HG03045 (cell line): ENCODE results near the gene PAIP1.
"Not testable (repeated sequence)": the region's sequence is repeated elsewhere in the genome, so short reads cannot be mapped to it uniquely, and the experiment has no call there.

Experiments used
- ATAC-seq: cut with Tn5 transposase; IDR thresholded peaks from one replicate; pipeline ENCODE4 v1.9.1; 2021; ENCODE audit warnings: mild to moderate bottlenecking, moderate library complexity; ENCODE audit not compliant: unreplicated experiment

The PAIP1 gene

DNA sequence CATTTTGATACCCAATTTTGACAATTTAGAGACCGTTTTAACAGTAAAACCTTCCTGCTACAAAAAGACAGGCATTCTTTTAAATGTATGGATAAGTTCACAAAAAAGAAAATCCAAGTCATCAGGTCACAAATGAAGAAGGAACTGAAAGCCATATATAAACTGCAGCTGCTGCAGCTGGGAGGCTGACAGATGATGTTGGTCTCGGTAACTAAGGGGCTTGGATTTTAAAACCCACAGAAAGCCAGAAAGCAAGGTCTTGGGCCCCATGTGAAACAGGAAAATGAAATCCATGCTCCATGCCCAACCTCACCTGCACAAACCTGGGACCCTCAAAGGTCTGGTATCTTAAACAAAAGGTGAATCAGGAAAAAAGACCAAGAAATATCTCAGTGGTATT lies 26.2 kb downstream of the PAIP1 start:
- no peak for ATAC-seq

DNA sequence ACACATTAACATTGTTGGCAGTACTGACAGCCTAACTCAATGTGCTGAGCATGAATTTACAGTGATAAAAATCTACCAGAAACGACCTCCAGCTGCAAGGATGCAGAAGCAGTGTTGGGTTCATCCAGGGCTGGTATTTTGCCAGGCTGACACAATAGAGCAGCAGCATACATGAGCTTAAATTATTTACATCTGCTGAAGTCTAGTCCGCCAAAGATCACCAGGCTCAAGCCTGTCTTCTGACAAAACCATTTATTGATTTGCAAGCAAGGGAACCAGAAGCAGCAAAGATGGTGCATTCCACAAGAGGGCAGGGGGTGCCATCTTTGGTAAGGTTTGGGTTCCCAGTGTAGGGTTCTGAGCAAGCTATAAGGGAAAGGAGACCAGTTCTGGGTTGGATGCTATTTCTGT lies 33.2 kb downstream of the PAIP1 start:
- ATAC-seq = no peak

DNA sequence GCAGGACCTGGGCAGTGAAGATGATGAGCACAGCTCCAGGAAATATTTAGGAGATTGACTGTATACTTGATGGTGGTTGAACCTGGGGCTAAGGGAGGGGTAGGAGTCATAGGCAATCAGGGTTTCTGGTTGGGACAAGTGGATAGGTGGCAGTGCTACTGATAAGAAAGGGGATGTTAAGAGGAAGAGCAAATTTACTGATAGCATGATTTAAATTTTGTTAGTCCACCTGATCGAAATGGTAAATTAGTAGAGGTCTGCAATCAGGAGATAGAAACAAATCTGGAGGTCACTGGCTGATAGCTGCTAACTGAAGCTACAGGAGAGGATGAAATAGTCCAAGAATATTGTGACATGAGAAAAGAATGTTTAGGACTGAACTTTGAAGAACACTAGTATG lies 36.3 kb downstream of the PAIP1 start:
- ATAC-seq = no peak

DNA sequence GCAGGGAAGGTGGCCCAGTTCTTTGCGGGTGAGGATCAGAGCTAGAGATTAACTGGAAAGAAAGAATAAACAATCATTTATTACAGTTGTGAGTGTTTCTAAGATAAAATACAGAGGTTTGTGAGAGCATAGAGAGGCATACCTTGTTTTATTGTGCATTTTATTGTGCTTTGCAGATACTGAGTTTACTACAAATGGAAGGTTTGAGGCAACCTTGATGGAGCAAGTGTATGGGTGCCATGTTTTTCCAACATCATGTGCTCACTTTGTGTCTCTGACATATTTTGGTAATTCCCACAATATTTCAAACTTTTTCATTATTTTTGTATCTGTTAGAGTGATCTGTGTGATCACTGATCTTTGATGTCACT lies 41.2 kb downstream of the PAIP1 start:
- ATAC-seq = no peak

DNA sequence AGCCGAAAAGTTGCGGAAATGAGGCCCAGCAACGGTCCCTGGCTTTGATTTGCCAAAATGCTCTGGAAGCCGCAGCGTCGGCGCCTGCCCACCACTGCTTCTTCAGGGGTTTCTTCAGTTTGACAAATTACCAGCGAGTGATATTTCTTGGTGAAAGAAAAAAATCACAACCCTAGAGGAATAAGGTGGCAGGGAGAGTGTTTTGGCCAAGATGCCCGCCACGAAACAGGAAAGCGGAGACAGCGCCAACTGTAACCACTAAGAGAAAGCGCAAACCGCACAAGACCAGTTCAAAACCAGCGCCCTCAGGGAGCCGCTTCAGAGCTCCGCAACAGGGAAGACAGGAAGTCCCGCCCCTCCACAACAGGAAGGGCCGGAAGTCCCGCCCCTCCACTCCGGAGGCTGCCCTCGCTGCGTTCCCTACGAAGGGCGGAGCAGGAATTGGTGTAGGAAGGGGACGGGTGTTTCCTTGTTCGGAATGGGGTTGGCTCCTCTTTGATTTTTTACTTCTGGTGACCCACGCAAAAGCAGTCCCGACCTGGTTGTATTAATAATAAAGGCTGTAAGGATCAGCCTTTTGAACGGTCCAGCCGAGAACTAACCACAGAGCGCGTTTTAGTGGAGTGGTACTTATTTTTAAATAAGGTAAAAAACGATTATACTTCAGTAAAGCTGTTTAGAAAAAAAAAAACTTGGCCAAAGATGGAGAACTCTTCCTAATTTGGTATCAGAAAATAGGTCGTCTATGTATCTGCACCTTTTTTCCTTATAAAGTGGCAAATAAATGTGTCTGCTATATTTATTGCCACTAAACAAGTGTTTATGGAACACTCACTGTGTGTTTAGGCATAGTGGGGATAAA lies 41.8 kb downstream of the PAIP1 start, which contains the start of gene C5orf34:
C5orf34 (minus strand) TSS at position 333 of the 862 bp plus-strand sequence. CDS start 5,809 bp downstream, outside the sequence.
- ATAC-seq = peak; percentile 100

DNA sequence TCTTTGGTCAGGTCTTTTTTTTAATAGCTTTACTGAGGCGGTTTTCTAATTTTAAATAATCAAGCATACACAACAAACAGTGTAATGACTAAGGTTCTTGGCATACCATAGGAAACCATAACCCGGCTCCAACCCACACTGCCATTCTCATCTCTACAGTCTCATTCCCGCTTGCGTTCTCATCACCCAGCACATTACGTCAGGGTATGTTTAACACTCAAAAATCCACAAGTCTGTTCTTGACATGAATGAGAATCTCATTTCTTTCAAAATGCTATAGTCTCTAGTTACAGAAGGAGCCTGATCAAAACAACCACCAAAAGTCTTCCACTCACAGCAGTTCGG lies 42.4 kb downstream of the PAIP1 start:
- ATAC-seq = peak; percentile 39

DNA sequence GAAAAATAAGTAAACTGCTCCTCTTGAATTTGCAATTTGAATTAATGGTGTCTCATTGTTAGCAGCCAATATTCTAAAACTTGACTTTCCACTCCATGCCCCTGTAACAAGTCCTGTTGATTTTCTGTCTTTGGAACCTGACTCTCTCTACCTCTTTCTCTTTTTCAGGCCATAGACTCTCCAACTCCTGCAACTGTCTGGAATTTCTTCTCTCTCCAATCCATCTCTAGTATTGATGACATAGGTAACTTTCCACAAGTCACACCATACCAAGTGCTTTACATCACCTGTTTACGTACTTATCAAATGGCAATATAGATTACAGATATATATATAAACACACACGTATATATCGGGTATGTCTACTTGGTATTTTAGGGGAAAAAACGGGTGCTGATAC lies 42.9 kb downstream of the PAIP1 start:
- ATAC-seq = no peak

DNA sequence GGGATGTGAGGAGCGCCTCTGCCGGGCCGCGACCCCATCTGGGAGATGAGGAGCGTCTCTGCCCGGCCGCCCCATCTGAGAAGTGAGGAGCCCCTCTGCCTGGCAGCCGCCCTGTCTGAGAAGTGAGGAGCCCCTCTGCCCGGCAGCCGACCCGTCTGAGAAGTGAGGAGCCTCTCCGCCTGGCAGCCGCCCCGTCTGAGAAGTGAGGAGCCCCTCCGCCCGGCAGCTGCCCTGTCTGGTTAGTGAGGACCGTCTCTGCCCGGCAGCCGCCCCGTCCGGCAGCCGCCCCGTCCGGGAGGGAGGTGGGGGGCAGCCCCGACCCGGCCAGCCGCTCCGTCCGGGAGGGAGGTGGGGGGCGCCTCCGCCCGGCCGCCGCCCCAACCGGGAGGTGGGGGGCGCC lies 45.8 kb downstream of the PAIP1 start:
- ATAC-seq = not testable (repeated sequence)

DNA sequence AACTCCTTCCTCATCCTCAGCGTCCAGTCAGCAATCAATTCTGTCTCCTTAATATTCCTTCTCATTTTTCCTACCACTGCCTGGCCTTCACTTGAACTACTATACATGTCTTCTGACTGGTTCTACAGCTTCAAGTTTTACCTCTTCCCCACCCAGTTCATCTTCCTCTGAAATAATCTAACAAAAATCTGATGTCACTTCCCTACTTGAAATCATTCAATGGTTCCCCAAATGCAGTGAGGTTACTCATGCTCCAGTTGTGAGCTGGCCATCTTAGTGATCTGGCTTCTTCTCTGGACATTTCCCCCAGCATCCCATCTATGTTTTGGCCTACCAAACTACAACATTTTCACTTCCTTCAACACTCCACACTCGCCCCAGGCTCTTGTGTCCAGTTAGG lies 58.3 kb downstream of the PAIP1 start:
- ATAC-seq = no peak

DNA sequence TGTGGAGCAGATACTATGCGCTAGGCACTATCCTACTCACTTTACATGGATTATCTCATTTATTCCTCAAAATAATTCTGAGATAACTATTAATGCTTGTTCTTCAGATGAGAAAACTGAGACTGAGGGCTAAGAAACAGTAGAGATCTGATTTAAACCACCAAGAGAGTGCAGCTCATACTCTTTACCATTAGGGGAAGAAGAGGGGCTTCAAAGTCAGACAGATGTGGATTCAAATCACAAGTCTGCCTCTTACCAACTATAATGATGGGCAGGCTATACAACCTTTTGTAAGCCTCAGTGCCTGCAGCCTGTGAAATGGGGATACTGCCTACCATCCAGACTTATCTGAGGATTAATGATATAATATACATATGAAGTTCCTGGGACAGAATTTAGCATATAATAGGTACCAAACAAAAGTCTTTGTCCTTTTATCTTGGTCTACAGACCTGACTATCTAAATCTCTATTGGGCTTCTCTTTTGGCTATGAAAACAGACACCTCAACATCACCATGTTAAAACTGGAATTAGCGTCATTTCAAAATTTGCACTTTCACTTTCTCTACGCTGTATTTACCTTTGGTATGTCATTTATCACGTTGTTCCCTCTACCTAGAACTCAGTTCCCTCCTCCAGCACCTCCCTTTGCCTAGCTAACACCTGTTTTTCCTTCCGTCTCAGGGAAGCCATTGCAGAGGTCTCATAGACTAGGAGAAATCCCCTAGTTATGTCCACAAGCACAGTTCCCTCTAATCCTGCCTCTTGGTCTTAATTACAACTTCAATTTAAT lies 59.4 kb downstream of the PAIP1 start:
- no peak for ATAC-seq

DNA sequence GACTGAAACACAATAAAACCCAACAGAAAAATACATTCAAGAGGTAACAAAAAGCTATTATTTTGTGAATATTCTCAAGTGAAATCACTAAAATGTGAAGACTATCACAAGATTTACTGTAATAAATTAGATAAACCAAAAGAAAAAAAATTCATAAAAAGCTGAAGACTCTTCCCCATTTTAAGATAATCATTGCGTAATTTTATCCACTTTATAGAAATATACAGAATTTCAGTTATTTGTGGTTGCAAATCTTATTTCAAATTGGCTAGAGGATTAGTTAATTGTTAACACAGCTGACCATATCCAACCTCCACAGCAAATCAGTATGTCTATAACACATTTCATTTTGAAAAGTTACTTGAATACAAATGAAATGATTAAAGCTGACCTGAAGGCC lies 65.6 kb downstream of the PAIP1 start:
- ATAC-seq = no peak

DNA sequence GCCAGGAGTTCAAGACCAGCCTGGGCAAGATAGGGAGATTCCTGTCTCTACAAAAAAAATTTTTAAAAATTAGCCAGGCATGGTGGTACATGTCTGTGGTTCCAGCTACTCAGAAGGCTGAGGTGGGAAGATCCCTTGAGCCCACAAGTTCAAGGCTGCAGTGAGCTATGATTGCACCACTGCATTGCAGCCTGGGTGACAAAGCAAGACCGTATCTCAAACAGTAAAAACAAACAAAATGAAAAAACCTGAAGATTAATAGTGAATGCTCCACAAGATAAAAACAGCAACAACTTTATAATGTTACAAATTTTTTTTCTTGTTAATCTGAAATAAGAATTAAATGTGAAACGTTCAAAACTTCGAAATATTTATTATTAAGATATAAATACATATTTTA lies 70.5 kb downstream of the PAIP1 start:
- ATAC-seq = no peak

DNA sequence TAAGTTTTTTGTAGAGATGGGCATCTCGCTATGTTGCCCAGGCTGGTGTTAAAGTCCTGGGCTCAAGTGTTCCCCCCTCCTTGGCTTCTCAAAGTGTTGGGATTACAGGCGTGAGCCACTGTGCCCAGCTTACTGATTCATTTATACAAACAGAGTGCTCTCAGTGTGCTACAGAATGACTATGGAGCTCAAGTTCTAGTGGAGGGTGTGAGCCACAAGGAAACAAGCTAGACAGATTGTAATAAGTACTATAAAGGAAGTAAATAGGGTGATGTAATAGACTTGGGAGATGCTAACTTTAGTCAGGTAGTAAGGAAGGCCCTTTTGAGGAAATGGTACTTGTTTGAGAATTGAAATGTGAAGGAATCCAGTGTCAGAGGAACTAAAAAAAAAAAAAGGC lies 71.5 kb downstream of the PAIP1 start:
- no peak for ATAC-seq

DNA sequence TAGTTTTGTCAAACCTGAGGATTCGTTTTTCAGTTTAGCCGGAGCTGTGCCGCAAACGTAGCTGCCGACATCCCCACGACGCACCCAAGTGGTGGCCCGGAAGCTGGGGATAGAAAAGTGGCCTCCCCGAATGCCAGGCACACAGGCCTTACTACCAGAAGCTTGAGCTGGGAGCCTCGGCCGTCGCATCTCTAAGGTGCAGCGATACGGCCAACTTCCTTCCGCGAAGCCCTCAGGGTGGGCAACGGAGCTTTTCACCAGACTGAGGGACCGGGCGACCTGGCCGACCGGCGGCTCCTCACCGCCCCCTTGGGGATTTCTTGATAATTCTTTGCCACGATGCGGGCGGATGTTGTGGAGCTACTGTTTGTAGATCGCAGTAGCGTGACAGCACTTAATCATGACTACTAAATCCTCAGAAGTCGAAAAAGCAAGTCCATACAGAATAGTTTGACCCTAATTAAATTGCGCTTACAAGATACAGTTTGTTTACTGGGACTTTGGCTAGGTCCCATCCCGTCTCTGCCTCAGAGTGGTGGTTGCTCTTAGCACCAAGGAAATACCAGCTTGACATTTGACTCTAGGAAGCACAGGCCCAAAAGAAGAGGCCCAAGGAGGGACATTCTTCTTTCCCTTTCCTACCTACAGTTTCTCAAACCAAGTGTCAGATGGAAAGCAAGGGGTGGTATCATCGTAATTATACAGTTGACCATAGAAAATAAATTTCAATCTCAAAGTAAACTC lies 72.6 kb downstream of the PAIP1 start:
- ATAC-seq = peak; percentile 79

DNA sequence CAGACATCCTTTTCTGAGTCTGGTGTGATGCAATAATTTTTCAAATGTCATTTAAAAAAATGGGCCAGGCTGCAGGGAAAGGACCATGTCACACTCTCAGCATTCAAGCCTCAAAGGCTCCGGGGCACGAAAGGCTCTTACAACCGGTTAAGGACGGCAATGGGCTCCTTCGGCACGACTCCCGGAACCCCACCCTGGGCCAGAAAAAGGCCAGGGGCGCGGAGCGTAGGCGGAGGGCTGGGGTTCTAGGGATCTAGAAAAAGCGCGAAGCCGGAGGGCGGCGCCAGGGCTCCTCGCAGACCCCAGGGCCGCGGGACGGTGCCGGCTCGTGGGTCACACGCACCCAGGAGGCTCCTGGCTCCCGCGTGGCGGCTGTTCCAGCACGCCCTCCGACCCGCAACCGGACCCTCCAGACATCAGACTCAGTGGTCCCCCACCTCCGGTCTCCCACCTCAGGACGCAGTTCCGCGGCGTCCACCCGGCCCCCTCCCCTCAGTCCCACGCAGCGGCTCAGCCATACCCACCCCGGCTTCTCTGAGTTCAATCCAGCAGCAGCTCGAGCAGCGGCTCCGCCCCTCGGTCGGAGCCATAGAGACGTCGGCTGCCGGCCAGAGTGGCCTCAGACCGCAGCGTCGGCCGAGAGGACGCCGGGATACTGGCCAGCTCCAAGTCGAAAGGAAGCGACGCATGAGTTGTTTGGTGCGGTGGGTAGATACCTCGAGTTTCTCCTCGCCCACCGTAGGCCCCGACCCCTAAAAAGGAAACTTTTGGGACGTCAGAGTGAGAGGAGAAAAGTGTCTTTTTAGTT lies 73.4 kb downstream of the PAIP1 start, which contains the start of gene TMEM267:
TMEM267 (minus strand) TSS at position 568 of the 808 bp plus-strand sequence. CDS start 29,896 bp downstream, outside the sequence.
- ATAC-seq = peak; percentile 93

DNA sequence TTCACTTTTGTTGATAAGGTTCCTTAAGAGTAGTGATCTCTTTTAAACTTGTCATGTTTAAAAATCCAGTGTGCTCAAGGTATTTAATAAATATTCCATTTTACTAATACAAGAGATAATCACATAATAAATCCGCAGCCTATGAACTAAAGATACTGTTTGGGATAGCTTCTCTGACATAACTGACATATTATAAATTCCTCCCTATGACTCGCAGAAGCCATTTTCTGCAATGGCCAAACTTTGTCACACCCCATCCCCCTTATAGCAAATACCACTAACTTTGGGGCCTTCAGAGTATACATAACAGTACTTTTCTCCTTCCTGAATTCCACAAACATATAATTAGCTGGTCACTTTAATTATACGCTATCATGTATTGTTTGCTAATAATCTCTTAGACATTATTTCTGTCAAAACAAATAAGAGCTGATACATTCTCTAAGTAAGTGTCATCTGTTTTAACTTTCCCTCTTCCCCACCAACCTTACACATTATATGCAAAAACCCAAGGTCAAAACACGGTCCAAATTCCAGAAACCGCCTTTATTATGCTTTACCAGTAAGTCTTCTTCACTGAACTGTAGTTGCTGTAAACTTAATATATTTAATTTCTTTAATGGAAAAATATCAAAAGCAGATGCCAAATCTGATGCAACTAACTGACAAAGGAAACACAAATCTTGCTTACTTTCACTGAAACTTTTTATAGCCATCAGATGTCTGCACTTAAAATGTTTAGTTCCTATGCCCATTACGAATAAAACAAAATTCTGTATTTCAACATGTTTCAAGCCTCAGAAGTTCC lies 74.2 kb downstream of the PAIP1 start:
- ATAC-seq = no peak
